GM03348 (cell line): ENCODE results near the gene UBN2.
"Not testable (repeated sequence)": the region's sequence is repeated elsewhere in the genome, so short reads cannot be mapped to it uniquely, and the experiment has no call there.

Experiments
- DNase-seq: peaks from one replicate; pipeline ENCODE4 v3.0.0; 2012; ENCODE audit warnings: low spot score

Gene UBN2

GRCh38 chr7:139230774-139231512 is at the start of gene UBN2:
TSS of gene UBN2 (plus strand) at chr7:139231237. CDS start at chr7:139231485, 248 bp downstream.
- peak; percentile 98 for DNase-seq

GRCh38 chr7:139181404-139181803 is 49.6 kb upstream of the UBN2 start:
- no peak for DNase-seq

- DNase-seq, result no peak
These were observed 48.7 kb upstream of the UBN2 start for GRCh38 chr7:139182363-139182762.

GRCh38 chr7:139183251-139183650 is 47.8 kb upstream of the UBN2 start:
- DNase-seq, result no peak

GRCh38 chr7:139183878-139184338 is 47.1 kb upstream of the UBN2 start:
- no peak for DNase-seq

- no peak for DNase-seq
These were observed 44.9 kb upstream of the UBN2 start for GRCh38 chr7:139186146-139186545.

GRCh38 chr7:139189357-139189756 is 41.7 kb upstream of the UBN2 start:
- no peak for DNase-seq

- no peak for DNase-seq
These were observed 38.9 kb upstream of the UBN2 start for GRCh38 chr7:139192014-139192706.

- DNase-seq, result no peak
These were observed 30.7 kb upstream of the UBN2 start for GRCh38 chr7:139200382-139200781.

- no peak for DNase-seq
These were observed 27.0 kb upstream of the UBN2 start for GRCh38 chr7:139203992-139204391.

- DNase-seq, result no peak
These were observed 25.2 kb upstream of the UBN2 start for GRCh38 chr7:139205843-139206242.

- no peak for DNase-seq
These were observed 18.9 kb upstream of the UBN2 start for GRCh38 chr7:139212133-139212532.

GRCh38 chr7:139213489-139213888 is 17.5 kb upstream of the UBN2 start:
- DNase-seq, result not testable (repeated sequence)

- no peak for DNase-seq
These were observed 12.9 kb upstream of the UBN2 start for GRCh38 chr7:139218173-139218572.

- DNase-seq, result no peak
These were observed 6.8 kb upstream of the UBN2 start for GRCh38 chr7:139224219-139224618.

GRCh38 chr7:139224836-139225235 is 6.2 kb upstream of the UBN2 start:
- DNase-seq, result not testable (repeated sequence)

GRCh38 chr7:139225286-139226157 is 5.5 kb upstream of the UBN2 start:
- DNase-seq, result not testable (repeated sequence)

GRCh38 chr7:139226158-139226515 is 4.9 kb upstream of the UBN2 start:
- DNase-seq, result not testable (repeated sequence)

- not testable (repeated sequence) for DNase-seq
These were observed 4.0 kb upstream of the UBN2 start for GRCh38 chr7:139226988-139227488.

GRCh38 chr7:139230023-139230422 is 1.0 kb upstream of the UBN2 start:
- DNase-seq, result no peak

- no peak for DNase-seq
These were observed 608 bp upstream of the UBN2 start for GRCh38 chr7:139230484-139230773.
